MM.1S (cell line): Measurements from ENCODE around the gene STK38L.

Experiments
- DNase-seq: peaks from one replicate; pipeline ENCODE4 v3.0.0-alpha.2; 2015
- H2AFZ ChIP-seq: fragments of 300-600 bp; sonication (generic); 2 replicates; pipeline ENCODE4 v1.6.0; 2016; ENCODE audit warnings: antibody characterized with exemption, low read length
- H3F3A ChIP-seq: fragments of 300-600 bp; sonication (generic); 2 replicates; pipeline ENCODE4 v1.6.1; 2016; ENCODE audit warnings: mild to moderate bottlenecking, antibody characterized with exemption, low read length, moderate library complexity, mixed read lengths; ENCODE audit not compliant: insufficient read depth
- H3K27ac ChIP-seq: fragments of 300-600 bp; sonication (generic); 2 replicates; pipeline ENCODE4 v1.5.1; 2016; ENCODE audit warnings: mild to moderate bottlenecking, low read length
- H3K27me3 ChIP-seq: fragments of 300-600 bp; sonication (generic); replicated peaks from 2 replicates; pipeline ENCODE4 v1.6.0; 2016; ENCODE audit warnings: low read length; ENCODE audit not compliant: insufficient read depth
- H3K36me3 ChIP-seq: fragments of 300-600 bp; sonication (generic); replicated peaks from 2 replicates; pipeline ENCODE4 v1.6.1; 2016; ENCODE audit warnings: mild to moderate bottlenecking, low read length, mixed read lengths; ENCODE audit not compliant: insufficient read depth
- H3K4me1 ChIP-seq: fragments of 300-600 bp; sonication (generic); 2 replicates; pipeline ENCODE4 v1.6.1; 2016; ENCODE audit warnings: low read length, mixed read lengths
- H3K4me2 ChIP-seq: fragments of 300-600 bp; sonication (generic); 2 replicates; pipeline ENCODE4 v1.6.0; 2016; ENCODE audit warnings: low read depth, low read length
- H3K4me3 ChIP-seq: fragments of 300-600 bp; sonication (generic); 2 replicates; pipeline ENCODE4 v1.5.1; 2016; ENCODE audit warnings: low read length, mixed read lengths
- H3K79me2 ChIP-seq: fragments of 300-600 bp; sonication (generic); 2 replicates; pipeline ENCODE4 v1.6.1; 2016; ENCODE audit warnings: mixed run types, low read length, mixed read lengths
- H3K9ac ChIP-seq: fragments of 300-600 bp; sonication (generic); 2 replicates; pipeline ENCODE4 v1.6.1; 2016; ENCODE audit warnings: low read length, mixed read lengths
- H3K9me2 ChIP-seq: fragments of 300-600 bp; sonication (generic); replicated peaks from 2 replicates; pipeline ENCODE4 v1.6.1; 2016; ENCODE audit warnings: mild to moderate bottlenecking, low read length, mixed read lengths; ENCODE audit not compliant: insufficient read depth
- H3K9me3 ChIP-seq: fragments of 300-600 bp; sonication (generic); replicated peaks from 2 replicates; pipeline ENCODE4 v1.6.1; 2016; ENCODE audit warnings: mild to moderate bottlenecking, low read length, mixed read lengths; ENCODE audit not compliant: insufficient read depth
- H4K20me1 ChIP-seq: fragments of 300-600 bp; sonication (generic); 2 replicates; pipeline ENCODE4 v1.6.1; 2016; ENCODE audit warnings: mild to moderate bottlenecking, low read length, moderate library complexity, mixed read lengths; ENCODE audit not compliant: insufficient read depth
- EZH2 ChIP-seq: fragments of 300-600 bp; sonication (generic); optimal IDR thresholded peaks from 2 replicates; pipeline ENCODE3; 2017; ENCODE audit warnings: low read depth, mild to moderate bottlenecking, antibody characterized with exemption, low read length, mixed read lengths
- EZH2phosphoT487 ChIP-seq: fragments of 300-600 bp; sonication (generic); IDR thresholded peaks from 2 replicates; pipeline ENCODE4 v1.6.1; 2018; ENCODE audit warnings: antibody characterized with exemption, low read length
- TF ChIP-seq, protein P1 (sequence below): fragments of 300-600 bp; sonication (generic); IDR thresholded peaks from 2 replicates; pipeline ENCODE4 v1.5.1; 2016; ENCODE audit warnings: antibody characterized with exemption, low read length, mixed read lengths

STK38L gene

DNA sequence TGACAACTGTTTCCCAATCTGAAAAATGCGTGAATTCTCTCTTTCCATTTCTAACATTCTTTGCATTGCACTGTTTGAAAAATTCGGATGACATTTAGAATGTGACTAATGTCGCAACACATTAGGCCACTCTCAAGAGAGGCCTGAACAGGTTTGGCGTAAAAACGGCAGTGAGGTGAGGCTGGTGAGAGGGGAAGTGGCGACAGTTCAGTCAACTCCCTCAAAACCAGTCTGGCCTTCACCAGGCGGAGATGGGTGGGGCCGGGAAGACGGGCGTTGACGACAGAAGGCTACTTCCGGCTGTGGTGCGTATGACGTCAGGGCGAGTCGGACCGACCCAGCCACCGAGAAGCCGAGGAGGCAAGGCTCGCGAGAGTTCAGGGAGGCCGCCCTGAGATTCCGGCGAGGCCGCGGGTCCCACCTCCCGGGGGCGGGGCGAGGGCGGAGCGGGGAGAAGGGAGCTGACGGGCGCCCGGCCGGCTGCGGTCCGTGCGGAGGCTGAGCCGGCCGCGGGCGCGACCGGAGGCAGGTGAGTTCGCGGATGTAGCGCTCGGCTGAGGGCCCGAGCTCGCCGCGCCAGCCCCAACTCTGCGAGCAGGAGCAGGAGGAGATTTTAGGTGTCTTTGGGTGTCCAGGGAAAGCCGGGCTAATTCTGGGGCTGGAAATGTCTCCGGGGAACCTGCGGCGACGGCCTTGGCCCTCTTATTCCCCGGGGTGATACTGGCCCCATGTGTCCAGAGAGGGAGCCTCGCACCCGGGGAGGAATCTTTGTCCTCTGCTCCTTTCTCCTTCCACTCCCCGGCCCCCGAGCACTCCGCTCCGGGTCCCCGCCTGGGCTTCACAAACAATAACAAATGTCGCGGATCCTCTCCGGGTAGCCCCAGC lies at the start of gene STK38L:
TSS of gene STK38L (plus strand) at position 483 of the 885 bp plus-strand sequence. CDS start 53,435 bp downstream, outside the sequence.
- DNase-seq = peak; percentile 98
- no peak for TF ChIP-seq EZH2
- TF ChIP-seq, protein P1, sequence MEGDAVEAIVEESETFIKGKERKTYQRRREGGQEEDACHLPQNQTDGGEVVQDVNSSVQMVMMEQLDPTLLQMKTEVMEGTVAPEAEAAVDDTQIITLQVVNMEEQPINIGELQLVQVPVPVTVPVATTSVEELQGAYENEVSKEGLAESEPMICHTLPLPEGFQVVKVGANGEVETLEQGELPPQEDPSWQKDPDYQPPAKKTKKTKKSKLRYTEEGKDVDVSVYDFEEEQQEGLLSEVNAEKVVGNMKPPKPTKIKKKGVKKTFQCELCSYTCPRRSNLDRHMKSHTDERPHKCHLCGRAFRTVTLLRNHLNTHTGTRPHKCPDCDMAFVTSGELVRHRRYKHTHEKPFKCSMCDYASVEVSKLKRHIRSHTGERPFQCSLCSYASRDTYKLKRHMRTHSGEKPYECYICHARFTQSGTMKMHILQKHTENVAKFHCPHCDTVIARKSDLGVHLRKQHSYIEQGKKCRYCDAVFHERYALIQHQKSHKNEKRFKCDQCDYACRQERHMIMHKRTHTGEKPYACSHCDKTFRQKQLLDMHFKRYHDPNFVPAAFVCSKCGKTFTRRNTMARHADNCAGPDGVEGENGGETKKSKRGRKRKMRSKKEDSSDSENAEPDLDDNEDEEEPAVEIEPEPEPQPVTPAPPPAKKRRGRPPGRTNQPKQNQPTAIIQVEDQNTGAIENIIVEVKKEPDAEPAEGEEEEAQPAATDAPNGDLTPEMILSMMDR = peak; percentile 35
- Histone ChIP-seq H3K4me3 (peak within 1 kb of the TSS; percentile 93), H2AFZ (peak within 1 kb of the TSS; percentile 76), H3K9ac (peak within 1 kb of the TSS; percentile 96), H3K9me3 (no peaks in the 10 kb centered on the region), H3K27me3 (no peaks in the 10 kb centered on the region), H3K4me1 (peaks cover 30% of the 10 kb centered on the region), H3K9me2 (no peaks in the 10 kb centered on the region), H4K20me1 (no peaks in the 10 kb centered on the region), H3F3A (peaks cover 14% of the 10 kb centered on the region), H3K4me2 (peak within 1 kb of the TSS; percentile 82), H3K79me2 (peaks cover 49% of the 10 kb centered on the region), H3K27ac (peak within 1 kb of the TSS; percentile 68), H3K36me3 (no peaks in the 10 kb centered on the region)

DNA sequence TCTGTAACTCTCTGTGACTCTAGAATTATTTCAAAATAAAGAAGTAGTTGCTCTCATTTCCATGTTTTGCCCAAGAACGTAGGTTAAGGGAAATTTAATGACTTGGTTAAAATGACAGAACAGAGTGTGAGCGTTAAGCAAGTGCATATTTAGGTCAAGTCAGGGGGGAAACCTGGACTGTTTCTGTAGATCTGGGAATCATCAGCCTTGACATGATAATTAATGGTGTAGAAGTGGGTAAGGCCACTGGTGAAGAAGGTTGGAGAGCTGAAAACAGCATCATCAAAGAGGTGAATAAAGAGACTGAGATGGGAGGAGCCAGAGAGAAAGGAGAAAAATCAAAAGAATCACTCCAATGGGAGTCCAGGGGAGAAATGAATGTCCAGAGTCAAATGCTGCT lies 49.4 kb upstream of the STK38L start:
- Histone ChIP-seq H3K4me3 (no peak overlapping the region), H3K27me3 (no peaks in the 10 kb centered on the region), H3K36me3 (no peaks in the 10 kb centered on the region), H3K9me2 (no peaks in the 10 kb centered on the region), H4K20me1 (no peaks in the 10 kb centered on the region), H3K4me2 (no peak overlapping the region), H3K9ac (no peak overlapping the region), H3K9me3 (no peaks in the 10 kb centered on the region), H3K4me1 (peaks cover 6% of the 10 kb centered on the region; the same call in 1 of the 2 replicates), H3K79me2 (no peaks in the 10 kb centered on the region), H3K27ac (no peak overlapping the region), H3F3A (no peaks in the 10 kb centered on the region), H2AFZ (no peak overlapping the region)
- TF ChIP-seq EZH2 (no peak), EZH2phosphoT487 (no peak)
- TF ChIP-seq, protein P1 = no peak
- no peak for DNase-seq

DNA sequence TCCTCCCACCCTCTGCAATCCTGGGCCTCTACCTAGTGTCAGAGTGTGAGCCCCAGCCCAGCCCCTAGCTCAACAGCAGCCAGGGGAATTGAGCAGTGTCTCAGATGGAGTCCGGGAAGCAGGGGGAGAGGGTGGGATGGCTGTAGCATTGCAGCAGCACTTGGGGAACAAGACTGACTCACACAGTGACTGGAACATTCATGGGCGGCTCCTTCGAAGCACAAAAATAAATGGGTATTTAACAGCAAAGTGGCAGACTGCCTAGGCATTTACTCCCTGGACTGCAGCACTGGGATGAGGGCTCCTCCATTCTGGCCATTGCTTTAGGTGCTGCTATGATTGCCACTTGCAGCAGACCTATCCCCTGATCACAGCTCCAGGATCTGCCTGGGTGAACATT lies 46.0 kb upstream of the STK38L start:
- TF ChIP-seq EZH2 (no peak), EZH2phosphoT487 (no peak)
- TF ChIP-seq, protein P1 = no peak
- H3K9me2 ChIP-seq = no peaks in the 10 kb centered on the region
- no peaks in the 10 kb centered on the region for H3K9me3 ChIP-seq
- no peak overlapping the region for H3K27ac ChIP-seq
- H3K36me3 ChIP-seq = no peaks in the 10 kb centered on the region
- H3K9ac ChIP-seq = no peak overlapping the region
- H3F3A ChIP-seq = no peaks in the 10 kb centered on the region
- H3K4me1 ChIP-seq = no peaks in the 10 kb centered on the region
- H3K4me2 ChIP-seq = no peak overlapping the region
- H3K27me3 ChIP-seq = no peaks in the 10 kb centered on the region
- no peak overlapping the region for H3K4me3 ChIP-seq
- H4K20me1 ChIP-seq = no peaks in the 10 kb centered on the region
- H3K79me2 ChIP-seq = no peaks in the 10 kb centered on the region
- no peak for DNase-seq
- no peak overlapping the region for H2AFZ ChIP-seq
